ENCODE results near the gene MGLL. TPM values are rescaled to one million over a fixed set of nuclear protein-coding genes. Genes with fewer than 3 reads are reported as not detected.

Gene MGLL
- total RNA-seq, 1 donor from 2014 or later: 132 TPM

GRCh38 chr3:127671523-127672428 is 150.5 kb downstream of the MGLL start:
- H3K36me3 ChIP-seq: peaks cover 12% of the 10 kb centered on the region
- intact Hi-C loops (cut with DNase I): no loop called here

GRCh38 chr3:127670761-127671522 is 151.4 kb downstream of the MGLL start:
- DNase-seq (no peak), ATAC-seq (no peak)
- TF ChIP-seq CTCF (IDR thresholded peaks at IDR 0.05): no peak
- Histone ChIP-seq H3K27me3 (ENCODE audit: low read depth) (no peaks in the 10 kb centered on the region), H3K4me3 (no peak overlapping the region), H3K27ac (no peak overlapping the region), H3K4me1 (peaks cover 21% of the 10 kb centered on the region), H3K36me3 (peaks cover 4% of the 10 kb centered on the region), H3K9me3 (no peaks in the 10 kb centered on the region)
- intact Hi-C loops (cut with DNase I): no loop called here

More at GRCh38 chr3:127671523-127672428, 150.5 kb downstream of the MGLL start:
- Histone ChIP-seq H3K27me3 (ENCODE audit: low read depth) (no peaks in the 10 kb centered on the region), H3K9me3 (no peaks in the 10 kb centered on the region), H3K4me3 (peak overlapping the region; percentile 98), H3K4me1 (peaks cover 21% of the 10 kb centered on the region), H3K27ac (peak overlapping the region; percentile 95)
- no peak for DNase-seq
- peak; percentile 15 to 54 for ATAC-seq
- TF ChIP-seq CTCF (IDR thresholded peaks at IDR 0.05): no peak

- H3K9me3 ChIP-seq: no peaks in the 10 kb centered on the region
- peaks cover 21% of the 10 kb centered on the region for H3K4me1 ChIP-seq
- H3K4me3 ChIP-seq: no peak overlapping the region
- intact Hi-C loops (cut with DNase I): no loop called here
- no peak for TF ChIP-seq CTCF (IDR thresholded peaks at IDR 0.05)
- H3K27me3 ChIP-seq (ENCODE audit: low read depth): no peaks in the 10 kb centered on the region
- H3K36me3 ChIP-seq: no peaks in the 10 kb centered on the region
- DNase-seq: no peak
- no peak for ATAC-seq
- no peak overlapping the region for H3K27ac ChIP-seq
These were observed 152.1 kb downstream of the MGLL start for GRCh38 chr3:127670229-127670559.

- ATAC-seq: no peak
- DNase-seq: no peak
- H3K36me3 ChIP-seq: no peaks in the 10 kb centered on the region
- no peak overlapping the region for H3K27ac ChIP-seq
- H3K27me3 ChIP-seq (ENCODE audit: low read depth): no peaks in the 10 kb centered on the region
- intact Hi-C loops (cut with DNase I): no loop called here
- no peak for TF ChIP-seq CTCF (IDR thresholded peaks at IDR 0.05)
- H3K4me3 ChIP-seq: no peak overlapping the region
- no peaks in the 10 kb centered on the region for H3K9me3 ChIP-seq
- H3K4me1 ChIP-seq: peaks cover 21% of the 10 kb centered on the region
These were observed 152.6 kb downstream of the MGLL start for GRCh38 chr3:127669541-127670228.

- DNase-seq (no peak), ATAC-seq (no peak)
- H3K9me3 ChIP-seq: no peaks in the 10 kb centered on the region
- intact Hi-C loops (cut with DNase I): no loop called here
- no peaks in the 10 kb centered on the region for H3K27me3 ChIP-seq (ENCODE audit: low read depth)
- peaks cover 14% of the 10 kb centered on the region for H3K4me1 ChIP-seq
- no peak overlapping the region for H3K27ac ChIP-seq
- H3K36me3 ChIP-seq: no peaks in the 10 kb centered on the region
- H3K4me3 ChIP-seq: no peak overlapping the region
- TF ChIP-seq CTCF (IDR thresholded peaks at IDR 0.05): no peak
These were observed 153.4 kb downstream of the MGLL start for GRCh38 chr3:127668906-127669305.
